HG03354 (cell line): ENCODE results near the gene LIPH.
"Not testable (repeated sequence)": the region's sequence is repeated elsewhere in the genome, so short reads cannot be mapped to it uniquely, and the experiment has no call there.

Source experiments
- ATAC-seq: cut with Tn5 transposase; IDR thresholded peaks from one replicate; pipeline ENCODE4 v1.9.1; 2021; ENCODE audit warnings: mild to moderate bottlenecking; ENCODE audit not compliant: unreplicated experiment, poor library complexity, severe bottlenecking

The LIPH gene

GRCh38 chr3:185552358-185552877, at the start of gene LIPH:
LIPH (minus strand) TSS chr3:185552588; CDS start chr3:185552471, 117 bp downstream.
- ATAC-seq = peak; percentile 85

DNA sequence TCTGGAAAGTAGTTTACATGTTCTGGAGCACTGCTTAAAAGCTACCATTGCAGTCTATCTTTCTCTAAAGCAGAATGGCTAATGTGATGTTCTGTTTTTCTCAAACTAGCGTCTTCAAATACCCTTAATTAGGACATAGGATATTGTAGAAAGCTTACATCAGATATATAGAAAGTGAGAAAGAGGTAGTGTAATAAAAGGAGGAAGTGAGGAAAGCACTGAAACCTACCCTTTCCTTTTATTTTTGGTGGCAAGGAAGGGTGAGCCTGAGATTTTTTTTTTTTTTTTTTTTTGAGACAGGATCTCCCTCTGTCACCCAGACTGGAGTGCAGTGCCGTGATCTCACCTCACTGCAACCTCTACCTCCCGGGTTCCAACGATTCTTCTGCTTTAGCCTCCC, 43.1 kb upstream of the LIPH start:
- ATAC-seq = peak; percentile 56

- no peak for ATAC-seq
Measured at GRCh38 chr3:185594073-185594472, 41.7 kb upstream of the LIPH start.

DNA sequence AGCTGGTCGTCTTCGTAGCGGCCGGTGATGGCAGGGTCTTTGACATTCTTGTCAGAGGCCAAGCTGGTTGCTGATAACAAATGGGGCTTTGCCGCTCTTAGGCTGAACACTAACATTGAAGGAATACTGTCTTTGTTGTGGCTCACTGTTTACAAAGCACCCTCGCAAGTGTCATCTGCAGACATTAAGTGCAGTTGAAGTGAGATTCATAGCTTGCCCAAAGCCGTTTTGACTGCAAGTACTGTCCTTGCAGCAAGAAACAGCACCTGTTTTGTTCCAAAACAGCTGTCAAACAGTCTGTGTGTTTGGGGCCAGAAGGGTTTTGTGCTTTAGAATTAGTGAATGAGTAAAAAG, 34.3 kb upstream of the LIPH start:
- no peak for ATAC-seq

DNA sequence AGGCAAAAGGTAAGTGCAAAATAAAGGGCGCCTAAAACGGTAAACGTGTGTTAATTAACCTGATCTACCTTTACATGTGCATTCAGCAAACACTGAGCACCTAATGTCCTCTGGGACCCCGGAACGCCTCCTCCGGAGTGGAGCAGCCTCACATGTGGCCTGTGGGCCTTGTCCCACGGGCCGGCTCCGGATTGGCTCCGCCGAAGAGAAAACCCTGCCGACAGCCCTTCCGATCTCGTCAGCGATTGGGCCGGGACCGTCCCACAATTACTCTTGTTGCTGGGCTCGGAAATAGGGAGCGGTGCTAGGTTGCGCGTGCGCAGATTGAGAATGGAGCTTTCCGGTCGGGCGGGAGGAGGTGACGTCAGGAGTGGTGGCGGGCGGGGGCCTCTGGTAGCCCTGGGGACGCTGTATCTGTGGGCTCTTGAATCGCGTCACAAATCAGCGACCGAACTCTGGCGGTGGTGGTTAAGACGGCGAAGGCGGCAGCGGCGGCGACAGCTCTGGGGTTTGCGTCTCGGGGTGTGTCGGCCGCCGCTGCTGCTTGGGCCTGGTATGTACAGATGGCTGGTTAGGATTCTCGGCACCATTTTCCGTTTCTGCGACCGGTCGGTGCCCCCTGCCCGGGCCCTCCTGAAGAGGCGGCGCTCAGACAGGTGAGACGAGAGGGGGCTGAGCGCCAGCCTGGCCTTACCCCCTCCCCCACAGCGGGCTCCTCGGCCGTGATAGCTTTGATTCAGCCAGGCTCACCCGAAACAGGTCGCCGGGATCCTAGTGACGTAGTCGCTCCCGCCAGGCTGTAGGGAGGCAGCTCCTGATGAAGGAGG, 33.7 kb upstream of the LIPH start, which contains the start of gene SENP2:
SENP2 (plus strand) TSS at position 437 of the 827 bp plus-strand sequence; CDS start at position 556, 119 bp downstream.
- peak; percentile 97 for ATAC-seq

DNA sequence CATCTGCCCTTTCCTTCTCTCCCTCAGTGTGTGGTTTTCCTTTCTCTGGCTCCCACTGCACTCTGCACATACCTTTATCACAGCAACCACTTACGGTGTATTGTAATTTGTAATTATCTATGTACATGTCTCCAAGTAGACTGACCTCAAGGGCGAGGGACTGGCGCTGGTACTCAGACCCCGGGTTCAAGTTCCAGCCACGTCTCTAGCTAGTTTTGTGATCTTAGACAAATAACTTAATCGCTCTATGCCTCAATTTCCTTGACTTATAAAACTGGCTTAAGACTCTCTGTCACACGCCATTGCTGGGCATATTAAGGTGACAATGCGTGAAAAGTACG, 33.1 kb upstream of the LIPH start:
- ATAC-seq = no peak

DNA sequence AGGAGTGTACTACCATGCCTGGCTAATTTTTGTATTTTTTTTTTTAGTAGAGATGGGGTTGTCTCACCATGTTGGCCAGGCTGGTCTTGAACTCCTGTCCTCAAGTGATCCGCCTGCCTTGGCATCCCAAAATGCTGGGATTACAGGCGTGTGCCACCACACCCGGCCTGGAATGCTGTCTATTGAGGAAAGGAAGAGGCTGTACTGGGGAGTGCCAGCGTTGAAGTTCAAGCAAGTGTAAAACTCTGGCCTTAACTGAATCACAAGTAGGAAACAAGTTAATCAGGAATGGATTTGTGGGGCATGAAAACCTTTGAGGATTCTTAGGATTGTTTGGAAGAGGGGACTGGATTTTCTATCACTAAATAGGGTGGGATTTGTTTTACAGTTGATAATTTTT, 32.3 kb upstream of the LIPH start:
- ATAC-seq = no peak

GRCh38 chr3:185583925-185584324, 31.5 kb upstream of the LIPH start:
- no peak for ATAC-seq

- no peak for ATAC-seq
Measured at GRCh38 chr3:185582871-185583270, 30.5 kb upstream of the LIPH start.

- no peak for ATAC-seq
Measured at GRCh38 chr3:185582236-185582635, 29.8 kb upstream of the LIPH start.

DNA sequence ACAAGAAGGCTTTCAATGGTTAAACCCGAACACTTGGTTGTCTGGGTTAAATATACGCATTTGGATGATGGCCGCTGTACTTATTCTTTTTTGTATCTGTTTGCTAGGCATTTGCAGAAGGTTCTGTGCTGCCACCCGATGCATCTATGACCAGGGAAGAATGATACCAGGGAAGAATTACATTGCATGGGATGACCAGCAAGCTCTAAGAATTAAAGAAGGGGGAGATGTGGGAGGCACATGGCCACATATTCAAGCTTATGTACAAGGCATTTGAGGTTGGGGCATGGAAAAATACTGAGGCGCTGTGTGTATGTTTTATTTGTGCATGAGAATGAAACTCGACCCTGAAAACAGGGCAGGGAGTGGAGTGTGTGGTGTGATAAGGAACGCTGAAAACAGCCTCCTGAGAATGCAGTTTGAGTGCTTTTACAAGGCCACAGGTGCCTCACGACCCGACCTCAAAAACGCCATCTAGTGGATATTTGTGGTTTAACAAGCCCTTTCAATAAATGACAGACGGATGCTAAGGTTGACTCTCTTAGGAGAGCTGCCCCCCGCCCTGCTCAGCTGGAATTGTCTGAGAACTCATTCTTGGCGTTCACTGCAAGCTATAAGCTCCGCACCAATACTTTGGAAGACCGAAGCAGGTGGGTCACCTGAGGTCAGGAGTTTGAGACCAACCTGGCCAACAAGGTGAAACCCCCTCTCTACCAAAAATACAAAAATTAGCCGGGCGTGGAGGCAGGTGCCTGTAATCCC, 22.9 kb upstream of the LIPH start:
- ATAC-seq = peak; percentile 87

- ATAC-seq = no peak
Measured at GRCh38 chr3:185572183-185572582, 19.8 kb upstream of the LIPH start.

GRCh38 chr3:185561958-185562357, 9.6 kb upstream of the LIPH start:
- no peak for ATAC-seq

GRCh38 chr3:185561374-185561943, 9.1 kb upstream of the LIPH start:
- ATAC-seq = no peak

- no peak for ATAC-seq
Measured at GRCh38 chr3:185560676-185561075, 8.3 kb upstream of the LIPH start.

- no peak for ATAC-seq
Measured at GRCh38 chr3:185559706-185560090, 7.3 kb upstream of the LIPH start.

DNA sequence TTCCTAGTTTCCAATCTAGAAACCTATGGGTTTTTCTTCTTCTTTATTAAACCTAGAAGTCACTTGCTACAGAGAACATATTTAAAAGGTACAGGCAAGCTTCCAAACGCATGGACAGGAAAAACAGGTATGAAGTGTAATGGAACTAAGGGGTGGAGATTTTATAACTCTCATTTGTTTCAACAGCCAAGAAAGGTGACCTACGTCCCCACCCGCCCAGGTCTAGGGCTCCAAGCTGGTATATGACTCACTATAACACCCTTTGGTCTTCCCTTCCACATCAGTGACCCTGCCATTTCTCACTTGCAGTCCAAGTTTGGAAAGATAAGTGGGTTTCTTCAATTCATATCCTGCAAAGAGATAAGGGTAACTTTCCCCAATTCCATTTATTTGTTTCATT, 6.0 kb upstream of the LIPH start:
- ATAC-seq = no peak

DNA sequence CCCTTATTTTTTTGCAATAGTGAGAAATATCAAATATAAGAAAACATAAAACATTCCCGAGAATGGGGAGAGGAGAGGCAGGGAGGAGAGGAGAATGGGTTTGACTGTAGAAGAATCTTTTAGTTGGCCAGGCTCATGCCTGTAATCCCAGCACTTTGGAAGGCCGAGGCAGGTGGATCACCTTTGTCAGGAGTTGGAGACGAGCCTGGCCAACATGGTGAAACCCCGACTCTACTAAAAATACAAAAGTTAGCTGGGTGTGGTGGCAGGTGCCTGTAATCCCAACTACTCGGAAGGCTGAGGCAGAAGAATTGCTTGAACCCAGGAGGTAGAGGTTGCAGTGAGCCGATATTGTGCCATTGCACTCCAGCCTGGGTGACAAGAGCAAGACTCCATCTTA, 4.3 kb upstream of the LIPH start:
- not testable (repeated sequence) for ATAC-seq

DNA sequence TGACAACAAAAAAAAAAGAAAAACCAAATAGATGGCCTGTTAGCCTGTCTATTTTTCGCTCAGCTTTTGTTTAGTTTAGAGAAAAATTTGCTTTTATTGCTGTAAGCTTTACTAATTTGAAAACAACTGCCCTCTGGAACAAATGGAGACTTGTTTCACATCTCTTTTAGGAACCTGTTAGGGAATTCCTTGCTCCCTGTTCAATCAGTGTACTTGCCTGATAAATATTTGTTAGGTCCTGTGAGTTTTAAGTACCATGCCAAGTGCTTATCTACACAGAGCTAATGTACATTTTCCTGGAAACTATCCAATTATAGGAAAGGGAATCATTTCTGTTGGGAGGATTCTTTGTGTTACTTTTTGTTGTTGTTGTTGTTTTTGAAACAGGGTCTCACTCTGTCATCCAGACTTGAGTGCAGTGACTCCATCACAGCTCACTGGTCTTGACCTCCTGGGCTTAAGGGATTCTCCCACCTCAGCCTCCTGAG, 3.5 kb upstream of the LIPH start:
- ATAC-seq = no peak

DNA sequence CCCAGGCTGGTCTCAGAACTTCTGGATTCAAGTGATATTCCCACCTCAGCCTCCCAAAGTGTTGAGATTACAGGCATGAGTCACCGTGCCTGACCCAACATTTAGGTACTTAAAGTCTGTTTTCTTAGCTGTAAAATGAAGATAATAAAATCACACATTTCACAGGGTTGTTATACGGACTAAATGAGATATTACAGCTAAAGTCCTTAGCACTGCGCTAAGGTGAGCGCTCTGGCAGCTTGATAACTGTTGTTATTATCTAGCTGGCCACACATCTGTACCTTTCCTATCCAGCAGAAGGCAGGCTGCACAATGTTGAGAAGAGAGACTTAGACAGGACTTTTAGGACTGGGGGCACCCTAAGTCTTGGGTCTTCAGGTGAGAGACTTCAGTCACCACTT, 2.7 kb upstream of the LIPH start:
- no peak for ATAC-seq
